NCI-H2107 treated with DMSO at 0.1 percent for 48 hours (cell line): ENCODE measurements around the gene LRRC47.

Experiments
- DNase-seq: peaks from one replicate; lab custom pipeline; 2025; ENCODE audit not compliant: unreplicated experiment; lab: John Stamatoyannopoulos, UW

The LRRC47 gene

GRCh38 chr1:3772715-3773571 is 23.4 kb downstream of the LRRC47 start, which contains the start of gene SMIM1:
Gene SMIM1 (plus strand): TSS chr1:3772749. CDS start chr1:3775374, 2,625 bp downstream.
- no peak for DNase-seq

GRCh38 chr1:3772027-3772714 is 24.1 kb downstream of the LRRC47 start:
- no peak for DNase-seq

- DNase-seq: no peak
Observed at GRCh38 chr1:3771108-3772026, 24.9 kb downstream of the LRRC47 start.

- DNase-seq: no peak
Observed at GRCh38 chr1:3770047-3770765, 26.1 kb downstream of the LRRC47 start.

GRCh38 chr1:3768811-3769390 is 27.4 kb downstream of the LRRC47 start:
- no peak for DNase-seq

GRCh38 chr1:3767328-3767925 is 28.9 kb downstream of the LRRC47 start:
- DNase-seq: no peak

- DNase-seq: no peak
Observed at GRCh38 chr1:3763351-3764125, 32.8 kb downstream of the LRRC47 start.

- no peak for DNase-seq
Observed at GRCh38 chr1:3762873-3763228, 33.4 kb downstream of the LRRC47 start.

- no peak for DNase-seq
Observed at GRCh38 chr1:3762151-3762872, 34.0 kb downstream of the LRRC47 start.

- DNase-seq: no peak
Observed at GRCh38 chr1:3761296-3762010, 34.8 kb downstream of the LRRC47 start.

- no peak for DNase-seq
Observed at GRCh38 chr1:3759796-3760195, 36.5 kb downstream of the LRRC47 start.

- no peak for DNase-seq
Observed at GRCh38 chr1:3759164-3759563, 37.1 kb downstream of the LRRC47 start.

GRCh38 chr1:3756394-3756793 is 39.9 kb downstream of the LRRC47 start:
- DNase-seq: no peak

- DNase-seq: no peak
Observed at GRCh38 chr1:3753656-3754454, 42.4 kb downstream of the LRRC47 start.

GRCh38 chr1:3752400-3752945 is 43.8 kb downstream of the LRRC47 start, which contains the start of gene CCDC27:
Gene CCDC27 (plus strand): TSS chr1:3752450. CDS start chr1:3752482, 32 bp downstream.
- DNase-seq: no peak

- DNase-seq: no peak
Observed at GRCh38 chr1:3750741-3751140, 45.6 kb downstream of the LRRC47 start.

GRCh38 chr1:3749512-3749911 is 46.8 kb downstream of the LRRC47 start:
- DNase-seq: no peak
